K562 (cell line): Measurements from ENCODE around the gene WDR46. TPM values are rescaled to one million over a fixed set of nuclear protein-coding genes. Genes with fewer than 3 reads are reported as not detected.

Experiments used
- ATAC-seq: fragments of 200-7000 bp; cut with Tn5 transposase; 3 replicates; pipeline ENCODE4 v1.9.1; 2020; ENCODE audit warnings: moderate library complexity
- BruUV-seq: library from RNA; stranded (reverse); fragments of 400-500 nt; replicated peaks from 2 replicates; lab custom pipeline; 2021; lab: Mats Ljungman, UMichigan
- CTCF ChIA-PET: fragments of 300-600 bp; formaldehyde crosslinking; extraction: SDS; loops from one replicate; lab custom pipeline; 2021; ENCODE audit warnings: low intra/inter-chr PET ratio; lab: Yijun Ruan, JAX
- POLR2A ChIA-PET: fragments of 300-600, 350-650 bp; sonication (Branson Sonifier 250); formaldehyde crosslinking; extraction: SDS; loops from one replicate; lab custom pipeline; 2021; ENCODE audit warnings: antibody characterized with exemption, inconsistent platforms; lab: Yijun Ruan, JAX
- DNase-seq, 4 experiments: peaks; one replicate each; pipeline versions ENCODE4 v3.0.0 to v3.0.0-alpha.2; 2011 to 2018; ENCODE audit warnings: low spot score in 3 of 4, mixed read lengths in 3 of 4; ENCODE audit errors: extremely low read depth in 1 of 4
- FAIRE-seq: peaks from 2 replicates; lab custom pipeline; 2011; peaks lifted over from hg19 to GRCh38; lab: Jason Lieb, UNC
- H2AFZ ChIP-seq: 2 replicates; pipeline ENCODE4 v1.6.0; 2011; ENCODE audit warnings: low read depth, low read length, control low read depth, inconsistent platforms
- H3K27ac ChIP-seq: fragments of 200-600 bp; 3 replicates; pipeline ENCODE4 v1.8.0; 2011; ENCODE audit warnings: low read depth, mild to moderate bottlenecking, control low read depth, inconsistent platforms, low read length, moderate library complexity, mixed read lengths; ENCODE audit errors: extremely low read depth
- H3K27me3 ChIP-seq, 2 experiments: fragments of 300-600 bp in 1 of 2; 2 replicates in 1 of 2; 3 replicates in 1 of 2; pipeline versions ENCODE4 v1.6.0 to v1.8.0; 2011; ENCODE audit warnings: inconsistent platforms in 2 of 2, low read length in 2 of 2, mild to moderate bottlenecking in 1 of 2, mixed read lengths in 1 of 2, moderate library complexity in 1 of 2; ENCODE audit not compliant: control insufficient read depth in 2 of 2, insufficient read depth in 2 of 2
- H3K36me3 ChIP-seq: fragments of 300-600 bp; 3 replicates; pipeline ENCODE4 v1.8.0; 2011; ENCODE audit warnings: mild to moderate bottlenecking, low read length, inconsistent platforms; ENCODE audit not compliant: control insufficient read depth, insufficient read depth
- H3K4me1 ChIP-seq, 2 experiments: fragments of 200-600 bp in 1 of 2; replicated peaks in 1 of 2; 2 replicates in 1 of 2; 3 replicates in 1 of 2; pipeline versions ENCODE4 v1.5.1 to v1.8.0; 2011; ENCODE audit warnings: inconsistent platforms in 2 of 2, low read length in 2 of 2, mild to moderate bottlenecking in 1 of 2, mixed read lengths in 1 of 2, moderate library complexity in 1 of 2; ENCODE audit not compliant: control insufficient read depth in 2 of 2, insufficient read depth in 2 of 2
- H3K4me2 ChIP-seq: 2 replicates; pipeline ENCODE4 v1.6.1; 2011; ENCODE audit warnings: low read length, control low read depth, inconsistent platforms, mixed read lengths; ENCODE audit not compliant: insufficient read depth
- H3K4me3 ChIP-seq: fragments of 200-600 bp; sonication (generic), shearing (Covaris generic); 2 replicates; pipeline ENCODE4 v1.5.1; 2016; ENCODE audit warnings: control low read depth, inconsistent platforms
- H3K79me2 ChIP-seq: fragments of 200-600 bp; 3 replicates; pipeline ENCODE4 v1.8.0; 2011; ENCODE audit warnings: low read length, inconsistent platforms; ENCODE audit not compliant: control insufficient read depth, insufficient read depth
- H3K9ac ChIP-seq, 2 experiments: 2 replicates each; pipeline versions ENCODE4 v1.6.0 to v1.6.1; 2011; ENCODE audit warnings: low read depth in 2 of 2, low read length in 2 of 2, control low read depth in 1 of 2, inconsistent platforms in 1 of 2, mild to moderate bottlenecking in 1 of 2, mixed read lengths in 1 of 2; ENCODE audit not compliant: insufficient read depth in 1 of 2
- H3K9me1 ChIP-seq: one replicate; pipeline ENCODE4 v1.6.0; 2011; ENCODE audit warnings: inconsistent platforms, mild to moderate bottlenecking, low read length, moderate library complexity; ENCODE audit not compliant: control insufficient read depth, insufficient read depth
- H3K9me3 ChIP-seq: replicated peaks from 2 replicates; pipeline ENCODE4 v1.5.1; 2011; ENCODE audit warnings: low read depth, low read length, inconsistent platforms; ENCODE audit not compliant: control insufficient read depth, insufficient read depth
- H4K20me1 ChIP-seq: replicated peaks from 2 replicates; pipeline ENCODE4 v1.6.1; 2011; ENCODE audit warnings: low read length, inconsistent platforms, mixed read lengths; ENCODE audit not compliant: control insufficient read depth, insufficient read depth
- ADNP ChIP-seq: fragments of 200-800 bp; sonication (Bioruptor generic); IDR thresholded peaks from 2 replicates; pipeline ENCODE4 v1.6.1; 2016; ENCODE audit warnings: missing genetic modification characterization, missing compliant biosample characterization
- BCL6 ChIP-seq: fragments of 250-450 bp; sonication (Bioruptor Pico); IDR thresholded peaks from 2 replicates; pipeline ENCODE4 v1.4.0; 2020
- CAMTA2 ChIP-seq: fragments of 250-450 bp; sonication (Bioruptor Pico); conservative IDR thresholded peaks from 2 replicates; pipeline ENCODE4 v1.5.1; 2022
- CBFA2T3 ChIP-seq: fragments of 450-650 bp; IDR thresholded peaks from 2 replicates; pipeline ENCODE4 v1.6.1; 2017
- CCAR2 ChIP-seq: fragments of 200-400 bp; formaldehyde crosslinking; IDR thresholded peaks from 2 replicates; pipeline ENCODE4 v1.6.1; 2017; ENCODE audit warnings: mild to moderate bottlenecking, low read depth, low read length
- EGR1 ChIP-seq: fragments of 450-650 bp; conservative IDR thresholded peaks from 2 replicates; pipeline ENCODE4 v1.6.1; 2017; ENCODE audit warnings: mild to moderate bottlenecking
- ILF3 ChIP-seq: fragments of 450-650 bp; IDR thresholded peaks from 2 replicates; pipeline ENCODE4 v1.6.1; 2018; ENCODE audit warnings: antibody characterized with exemption, mild to moderate bottlenecking, moderate library complexity, borderline replicate concordance
- KLF13 ChIP-seq: fragments of 450-650 bp; IDR thresholded peaks from 2 replicates; pipeline ENCODE4 v1.6.1; 2016; ENCODE audit warnings: missing genetic modification characterization, low read depth, mild to moderate bottlenecking, missing compliant biosample characterization, moderate library complexity, borderline replicate concordance
- LARP7 ChIP-seq: fragments of 450-650 bp; IDR thresholded peaks from 2 replicates; pipeline ENCODE4 v1.6.1; 2016
- MBD2 ChIP-seq: sonication (generic); IDR thresholded peaks from 2 replicates; pipeline ENCODE4 v1.6.1; 2016; ENCODE audit warnings: low read depth, borderline replicate concordance
- NCOA6 ChIP-seq: fragments of 450-650 bp; IDR thresholded peaks from 2 replicates; pipeline ENCODE4 v1.6.1; 2017; ENCODE audit warnings: mild to moderate bottlenecking
- RBM15 ChIP-seq: fragments of 200-400 bp; formaldehyde crosslinking; IDR thresholded peaks from 2 replicates; pipeline ENCODE4 v1.6.1; 2018; ENCODE audit warnings: mild to moderate bottlenecking, low read length, moderate library complexity; ENCODE audit not compliant: insufficient read depth
- RBM39 ChIP-seq: fragments of 200-400 bp; formaldehyde crosslinking; optimal IDR thresholded peaks from 2 replicates; pipeline ENCODE3; 2018; ENCODE audit warnings: low read depth, low read length
- RFX1 ChIP-seq: fragments of 450-650 bp; IDR thresholded peaks from 2 replicates; pipeline ENCODE4 v1.6.1; 2016; ENCODE audit warnings: mild to moderate bottlenecking, moderate library complexity
- TSHZ1 ChIP-seq: fragments of 250-450 bp; sonication (Bioruptor Pico); IDR thresholded peaks from 2 replicates; pipeline ENCODE4 v1.4.0; 2020; ENCODE audit warnings: mild to moderate bottlenecking, moderate library complexity
- ZKSCAN3 ChIP-seq: fragments of 250-450 bp; sonication (Bioruptor Pico); IDR thresholded peaks from 2 replicates; pipeline ENCODE4 v1.4.0; 2020
- ZNF133 ChIP-seq: fragments of 250-450 bp; sonication (Bioruptor Pico); IDR thresholded peaks from 2 replicates; pipeline ENCODE4 v1.4.0; 2020; ENCODE audit warnings: mild to moderate bottlenecking
- ZNF212 ChIP-seq: fragments of 450-650 bp; formaldehyde crosslinking; IDR thresholded peaks from 2 replicates; pipeline ENCODE4 v1.4.0; 2020; ENCODE audit warnings: mild to moderate bottlenecking
- ZNF436 ChIP-seq: fragments of 250-450, 450-650 bp; sonication (Bioruptor Pico); formaldehyde crosslinking; IDR thresholded peaks from 2 replicates; pipeline ENCODE4 v1.7.0; 2020; ENCODE audit warnings: mild to moderate bottlenecking
- ZNF639 ChIP-seq, 2 experiments: fragments of 200-800 bp in 1 of 2; sonication (Bioruptor generic) in 1 of 2; sonication (generic) in 1 of 2; formaldehyde crosslinking in 1 of 2; IDR thresholded peaks in 1 of 2; conservative IDR thresholded peaks in 1 of 2; 2 replicates each; pipeline versions ENCODE4 v1.5.0 to v1.6.1; 2016 to 2020; ENCODE audit warnings: missing compliant biosample characterization in 1 of 2, missing genetic modification characterization in 1 of 2, missing genetic modification reagents in 1 of 2
- WGBS: fragments of 100-300 bp; shearing (Covaris generic); methylation state at CpG from one replicate; pipeline ENCODE4 v1.1.6; 2016; ENCODE audit warnings: low coverage, mixed read lengths; ENCODE audit not compliant: insufficient coverage; ENCODE audit errors: missing lambda C conversion rate; 5-methylcytosine and 5-hydroxymethylcytosine counted together
- in situ Hi-C: fragments of 300-500 bp; cut with MboI; formaldehyde crosslinking; loops from 4 replicates; pipeline ENCODE4 v1.15.0; 2018; ENCODE audit warnings: inconsistent platforms, mixed read lengths
- intact Hi-C: fragments of 100-400 bp; cut with micrococcal nuclease; formaldehyde crosslinking; loops from 2 replicates; pipeline ENCODE4 v1.14.2; 2022
- polyA plus RNA-seq, 8 experiments: library from polyadenylated mRNA; depleted of rRNA in 4 of 8; stranded (reverse) in 5 of 8; unstranded in 3 of 8; fragments of >200 nt; fragmentation: Nextera tagmentation in 2 of 8; fragmentation: Illumina TruSeq in 1 of 8; extraction: Ambion mirVana in 2 of 8; extraction: Trizol in 1 of 8; gene quantifications; 2 replicates each; pipeline versions ENCODE4 v1.2.1 to v1.2.3, GENCODE V29; 2011 to 2014; ENCODE audit warnings: inconsistent platforms in 1 of 8, missing spikeins in 1 of 8
- total RNA-seq, 7 experiments: library from RNA; depleted of rRNA in 6 of 7; stranded (reverse); fragments of >200 nt in 6 of 7; fragmentation: Illumina TruSeq in 2 of 7; extraction: Trizol in 2 of 7; gene quantifications; 2 replicates each; pipeline versions ENCODE4 v1.2.1 to v1.2.3, GENCODE V29; 2011 to 2021; ENCODE audit warnings: low replicate concordance in 1 of 7

WDR46 gene
- total and polyA plus RNA-seq, 9 of the 15 experiments (the other 6 are each of a cell fraction or from before 2014, with no cell fraction given) = 8.9 to 146 (median 93.1) TPM

- H3K79me2 ChIP-seq = peaks cover 58% of the 10 kb centered on the region
- in situ Hi-C loops = no loop called here
- peaks cover 45 to 64% of the 10 kb centered on the region in 2 experiments for H3K4me1 ChIP-seq
- TF ChIP-seq EGR1 = peak; percentile 43
- no peak for TF ChIP-seq ILF3
- no peak for TF ChIP-seq RBM39
- no peak for TF ChIP-seq ZNF212 (CRISPR knock-in tag)
- no peak for TF ChIP-seq ZNF639 (CRISPR knock-in tag; conservative IDR thresholded peaks at IDR 0.05 in 1 of 2, IDR thresholded peaks at IDR 0.05 in 1 of 2)
- no peak; the same call in 1 of the 2 replicates for TF ChIP-seq MBD2
- TF ChIP-seq TSHZ1 (CRISPR knock-in tag) = no peak
- no peak for TF ChIP-seq CBFA2T3
- no peak for TF ChIP-seq LARP7
- no peak for TF ChIP-seq ZKSCAN3 (CRISPR knock-in tag)
- no peak for TF ChIP-seq RBM15
- no peak for TF ChIP-seq ZNF436
- no peak for TF ChIP-seq BCL6
- peak; percentile 85 for TF ChIP-seq KLF13 (tag)
- TF ChIP-seq ZNF133 = no peak
- no peak for TF ChIP-seq CAMTA2 (CRISPR knock-in tag)
- TF ChIP-seq ADNP (tag) = no peak
- no peak for TF ChIP-seq NCOA6
- no peak for TF ChIP-seq RFX1
- no peak for TF ChIP-seq CCAR2
These were observed 26.1 kb upstream of the WDR46 start for GRCh38 chr6:33314943-33315792.

More at GRCh38 chr6:33314943-33315792, 26.1 kb upstream of the WDR46 start:
- POLR2A ChIA-PET = interaction anchor here (0.7 kb wide), 1 partner anchor 1364 kb away, joined by 3 read pairs; no protein-coding TSS in a partner anchor
- DNase-seq (peak; percentile 79 to 88 (median 82)), FAIRE-seq (no peak), ATAC-seq (peak; percentile 62)
- peaks cover 41% of the 10 kb centered on the region for H3K36me3 ChIP-seq
- no peaks in the 10 kb centered on the region for H3K9me3 ChIP-seq
- H3K9me1 ChIP-seq = peaks cover 3% of the 10 kb centered on the region
- intact Hi-C loops = no loop called here
- H3K4me3 ChIP-seq = peak overlapping the region; percentile 68
- peaks cover 9% of the 10 kb centered on the region; the same call in 1 of the 2 replicates for H4K20me1 ChIP-seq
- BruUV-seq = no TSS peak
- CTCF ChIA-PET = no interaction called here
- peak overlapping the region; percentile 86 for H2AFZ ChIP-seq
- WGBS = 26% methylated on average over 47 of the region's 47 CpGs
- H3K27ac ChIP-seq = peak overlapping the region; percentile 90
- H3K4me2 ChIP-seq = peak overlapping the region; percentile 95
- no peaks in the 10 kb centered on the region for H3K27me3 ChIP-seq
- H3K9ac ChIP-seq = peak overlapping the region; percentile 63 to 84; a peak in 3 of 4 replicates
